HG02610 (cell line): ENCODE measurements around the gene IQCK.

Experiments
- ATAC-seq: cut with Tn5 transposase; IDR thresholded peaks from one replicate; pipeline ENCODE4 v1.9.1; 2021; ENCODE audit warnings: mild to moderate bottlenecking, moderate library complexity; ENCODE audit not compliant: unreplicated experiment

The IQCK gene

GRCh38 chr16:19830902-19831560 is 113.0 kb downstream of the IQCK start:
- ATAC-seq, result no peak

GRCh38 chr16:19831678-19832077 is 113.6 kb downstream of the IQCK start:
- ATAC-seq, result no peak

GRCh38 chr16:19833176-19833575 is 115.1 kb downstream of the IQCK start:
- ATAC-seq, result no peak

GRCh38 chr16:19833581-19833980 is 115.5 kb downstream of the IQCK start:
- no peak for ATAC-seq

- no peak for ATAC-seq
These were observed 117.1 kb downstream of the IQCK start for GRCh38 chr16:19835196-19835595.

GRCh38 chr16:19835968-19836421 is 117.9 kb downstream of the IQCK start:
- no peak for ATAC-seq

GRCh38 chr16:19837331-19837980 is 119.4 kb downstream of the IQCK start:
- ATAC-seq, result no peak

- ATAC-seq, result no peak
These were observed 120.1 kb downstream of the IQCK start for GRCh38 chr16:19837984-19838707.

GRCh38 chr16:19840524-19841110 is 122.5 kb downstream of the IQCK start:
- no peak for ATAC-seq

GRCh38 chr16:19841184-19841583 is 123.1 kb downstream of the IQCK start:
- ATAC-seq, result no peak

GRCh38 chr16:19842426-19843157 is 124.5 kb downstream of the IQCK start:
- ATAC-seq, result no peak

GRCh38 chr16:19843371-19843770 is 125.3 kb downstream of the IQCK start:
- no peak for ATAC-seq

GRCh38 chr16:19844945-19845641 is 127.0 kb downstream of the IQCK start:
- no peak for ATAC-seq

- ATAC-seq, result no peak
These were observed 128.4 kb downstream of the IQCK start for GRCh38 chr16:19846436-19846835.

GRCh38 chr16:19848756-19849155 is 130.7 kb downstream of the IQCK start:
- no peak for ATAC-seq

GRCh38 chr16:19850131-19850817 is 132.2 kb downstream of the IQCK start:
- no peak for ATAC-seq

- ATAC-seq, result no peak
These were observed 133.4 kb downstream of the IQCK start for GRCh38 chr16:19851476-19851875.

GRCh38 chr16:19853132-19853741 is 135.2 kb downstream of the IQCK start:
- ATAC-seq, result no peak
